Sigmoid colon (tissue), 4 donors: ENCODE results near the gene UBAP1.

Source experiments
- POLR2A ChIP-seq, 2 donors: fragments of 450-650 bp; IDR thresholded peaks; one replicate each; pipeline ENCODE4 v1.6.1; 2016; ENCODE audit warnings: antibody characterized with exemption in 2 of 2, mild to moderate bottlenecking in 2 of 2, moderate library complexity in 2 of 2
- POLR2AphosphoS5 ChIP-seq, 4 donors: sonication (generic); formaldehyde crosslinking; IDR thresholded peaks; one replicate each; pipeline ENCODE4 v1.6.1; 2017; ENCODE audit warnings: antibody characterized with exemption in 4 of 4
- TF ChIP-seq, protein P1 (sequence below), 4 experiments: fragments of 450-650 bp in 3 of 4; fragments of 200-600 bp in 1 of 4; IDR thresholded peaks; one replicate each; pipeline ENCODE4 v1.5.1; 2016 to 2019; ENCODE audit warnings: antibody characterized with exemption in 4 of 4, mild to moderate bottlenecking in 3 of 4, moderate library complexity in 2 of 4

DNA sequence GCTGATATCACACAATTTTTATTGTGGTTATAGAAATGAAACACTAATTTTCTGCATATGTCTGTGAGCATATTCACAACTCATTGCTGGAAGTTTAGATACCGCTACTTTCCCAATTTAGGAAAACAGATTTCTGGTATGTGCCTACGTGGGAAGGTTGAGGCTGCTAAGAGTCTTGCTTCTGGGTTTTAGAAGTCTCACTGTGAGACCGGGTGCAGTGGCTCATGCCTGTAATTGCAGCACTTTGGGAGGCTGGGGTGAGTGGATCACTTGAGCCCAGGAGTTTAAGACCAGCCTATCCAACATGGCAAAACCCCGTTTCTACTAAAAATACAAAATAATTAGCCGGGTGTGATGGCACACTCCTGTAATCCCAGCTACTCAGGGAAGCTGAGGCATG is 39.6 kb downstream of the UBAP1 start:
- TF ChIP-seq, protein P1, sequence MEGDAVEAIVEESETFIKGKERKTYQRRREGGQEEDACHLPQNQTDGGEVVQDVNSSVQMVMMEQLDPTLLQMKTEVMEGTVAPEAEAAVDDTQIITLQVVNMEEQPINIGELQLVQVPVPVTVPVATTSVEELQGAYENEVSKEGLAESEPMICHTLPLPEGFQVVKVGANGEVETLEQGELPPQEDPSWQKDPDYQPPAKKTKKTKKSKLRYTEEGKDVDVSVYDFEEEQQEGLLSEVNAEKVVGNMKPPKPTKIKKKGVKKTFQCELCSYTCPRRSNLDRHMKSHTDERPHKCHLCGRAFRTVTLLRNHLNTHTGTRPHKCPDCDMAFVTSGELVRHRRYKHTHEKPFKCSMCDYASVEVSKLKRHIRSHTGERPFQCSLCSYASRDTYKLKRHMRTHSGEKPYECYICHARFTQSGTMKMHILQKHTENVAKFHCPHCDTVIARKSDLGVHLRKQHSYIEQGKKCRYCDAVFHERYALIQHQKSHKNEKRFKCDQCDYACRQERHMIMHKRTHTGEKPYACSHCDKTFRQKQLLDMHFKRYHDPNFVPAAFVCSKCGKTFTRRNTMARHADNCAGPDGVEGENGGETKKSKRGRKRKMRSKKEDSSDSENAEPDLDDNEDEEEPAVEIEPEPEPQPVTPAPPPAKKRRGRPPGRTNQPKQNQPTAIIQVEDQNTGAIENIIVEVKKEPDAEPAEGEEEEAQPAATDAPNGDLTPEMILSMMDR (IDR thresholded peaks at IDR 0.05): no peak
- TF ChIP-seq POLR2AphosphoS5 (IDR thresholded peaks at IDR 0.05) (no peak), POLR2A (IDR thresholded peaks at IDR 0.05) (no peak)
